ENCODE measurements around the gene SEC11A. TPM values are rescaled to one million over a fixed set of nuclear protein-coding genes. Genes with fewer than 3 reads are reported as not detected.

SEC11A gene
- total RNA-seq, 4 donors from 2014 or later: 57.4 to 90.3 (median 73.5) TPM

DNA sequence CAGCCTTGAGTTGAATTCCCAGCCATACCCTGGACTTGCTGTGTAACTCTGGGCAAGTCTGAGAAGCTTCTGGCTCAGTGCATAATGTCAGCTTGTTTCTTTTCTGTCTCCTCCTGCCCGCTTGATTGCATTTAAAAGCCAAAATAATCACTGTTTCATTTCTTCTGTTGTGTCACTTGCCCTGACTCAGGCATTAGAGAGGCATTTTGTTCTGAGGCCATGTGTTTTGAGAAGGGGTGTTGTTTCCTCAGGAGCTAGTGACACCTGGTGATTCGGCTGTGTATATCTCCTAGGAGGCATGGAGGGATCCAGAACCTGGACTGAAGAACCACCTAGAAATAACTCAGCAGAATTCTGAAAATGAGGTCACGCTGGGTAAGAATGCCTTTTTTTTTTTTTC is 77.8 kb downstream of the SEC11A start:
- Histone ChIP-seq H3K27me3 (no peaks in the 10 kb centered on the region), H3K4me3 (no peak overlapping the region), H3K27ac (replicated peaks in 1 of 4) (no peak overlapping the region), H3K9me3 (no peaks in the 10 kb centered on the region), H3K4me1 (peaks cover 15 to 27% (median 22%) of the 10 kb centered on the region in 4 donors), H3K36me3 (peaks cover 29 to 70% (median 63%) of the 10 kb centered on the region in 4 donors)
- no peak for DNase-seq (ENCODE audit: extremely low spot score)
- 70% methylated on average over 3 of the region's 3 CpGs for WGBS
- intact Hi-C loops (cut with DNase I): no loop called here
- TF ChIP-seq POLR2AphosphoS5 (IDR thresholded peaks at IDR 0.05): no peak
- no peak for TF ChIP-seq EP300 (IDR thresholded peaks at IDR 0.05)
- no peak for TF ChIP-seq POLR2A (IDR thresholded peaks at IDR 0.05; ENCODE audit: low read depth)
- TF ChIP-seq, protein P1, sequence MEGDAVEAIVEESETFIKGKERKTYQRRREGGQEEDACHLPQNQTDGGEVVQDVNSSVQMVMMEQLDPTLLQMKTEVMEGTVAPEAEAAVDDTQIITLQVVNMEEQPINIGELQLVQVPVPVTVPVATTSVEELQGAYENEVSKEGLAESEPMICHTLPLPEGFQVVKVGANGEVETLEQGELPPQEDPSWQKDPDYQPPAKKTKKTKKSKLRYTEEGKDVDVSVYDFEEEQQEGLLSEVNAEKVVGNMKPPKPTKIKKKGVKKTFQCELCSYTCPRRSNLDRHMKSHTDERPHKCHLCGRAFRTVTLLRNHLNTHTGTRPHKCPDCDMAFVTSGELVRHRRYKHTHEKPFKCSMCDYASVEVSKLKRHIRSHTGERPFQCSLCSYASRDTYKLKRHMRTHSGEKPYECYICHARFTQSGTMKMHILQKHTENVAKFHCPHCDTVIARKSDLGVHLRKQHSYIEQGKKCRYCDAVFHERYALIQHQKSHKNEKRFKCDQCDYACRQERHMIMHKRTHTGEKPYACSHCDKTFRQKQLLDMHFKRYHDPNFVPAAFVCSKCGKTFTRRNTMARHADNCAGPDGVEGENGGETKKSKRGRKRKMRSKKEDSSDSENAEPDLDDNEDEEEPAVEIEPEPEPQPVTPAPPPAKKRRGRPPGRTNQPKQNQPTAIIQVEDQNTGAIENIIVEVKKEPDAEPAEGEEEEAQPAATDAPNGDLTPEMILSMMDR (IDR thresholded peaks at IDR 0.05): no peak

DNA sequence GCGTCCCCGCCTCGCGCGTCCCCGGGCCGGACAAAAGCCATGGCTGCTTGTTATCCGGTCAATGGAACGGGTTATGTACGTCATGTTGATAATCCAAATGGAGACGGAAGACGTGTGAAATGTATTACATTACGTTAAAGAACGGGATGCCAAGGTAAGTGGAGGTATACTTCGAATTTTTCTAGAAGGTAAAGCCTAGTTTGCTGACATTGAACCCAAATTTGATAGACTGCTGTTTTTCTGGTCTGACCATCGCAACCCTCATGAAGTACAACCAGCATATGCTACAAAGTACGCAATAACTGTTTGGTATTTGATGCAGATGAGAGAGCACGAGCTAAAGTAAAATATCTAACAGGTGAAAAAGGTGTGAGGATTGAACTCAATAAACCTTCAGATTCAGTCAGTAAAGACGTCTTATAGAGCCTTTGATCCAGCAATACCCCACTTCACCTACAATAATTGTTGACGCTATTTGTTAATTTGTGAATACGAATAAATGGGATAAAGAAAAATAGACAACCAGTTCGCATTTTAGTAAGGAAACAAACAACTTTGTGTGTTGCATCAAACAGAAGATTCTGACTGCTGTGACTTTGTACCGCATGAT is 81.6 kb downstream of the SEC11A start:
- Histone ChIP-seq H3K4me1 (peaks cover 34 to 53% (median 48%) of the 10 kb centered on the region in 4 donors), H3K4me3 (peak overlapping the region; percentile 66 to 81 (median 76)), H3K9me3 (no peaks in the 10 kb centered on the region), H3K36me3 (peaks cover 10 to 33% (median 26%) of the 10 kb centered on the region in 4 donors), H3K27ac (replicated peaks in 1 of 4) (peak overlapping the region; percentile 90 to 97 (median 94)), H3K27me3 (no peaks in the 10 kb centered on the region)
- no peak for DNase-seq (ENCODE audit: extremely low spot score)
- no peak for TF ChIP-seq POLR2AphosphoS5 (IDR thresholded peaks at IDR 0.05)
- TF ChIP-seq POLR2A (IDR thresholded peaks at IDR 0.05; ENCODE audit: low read depth): no peak
- no peak for TF ChIP-seq EP300 (IDR thresholded peaks at IDR 0.05)
- TF ChIP-seq, protein P1 (IDR thresholded peaks at IDR 0.05): no peak
- intact Hi-C loops (cut with DNase I): no loop called here
- WGBS: 38% methylated on average over 17 of the region's 23 CpGs

DNA sequence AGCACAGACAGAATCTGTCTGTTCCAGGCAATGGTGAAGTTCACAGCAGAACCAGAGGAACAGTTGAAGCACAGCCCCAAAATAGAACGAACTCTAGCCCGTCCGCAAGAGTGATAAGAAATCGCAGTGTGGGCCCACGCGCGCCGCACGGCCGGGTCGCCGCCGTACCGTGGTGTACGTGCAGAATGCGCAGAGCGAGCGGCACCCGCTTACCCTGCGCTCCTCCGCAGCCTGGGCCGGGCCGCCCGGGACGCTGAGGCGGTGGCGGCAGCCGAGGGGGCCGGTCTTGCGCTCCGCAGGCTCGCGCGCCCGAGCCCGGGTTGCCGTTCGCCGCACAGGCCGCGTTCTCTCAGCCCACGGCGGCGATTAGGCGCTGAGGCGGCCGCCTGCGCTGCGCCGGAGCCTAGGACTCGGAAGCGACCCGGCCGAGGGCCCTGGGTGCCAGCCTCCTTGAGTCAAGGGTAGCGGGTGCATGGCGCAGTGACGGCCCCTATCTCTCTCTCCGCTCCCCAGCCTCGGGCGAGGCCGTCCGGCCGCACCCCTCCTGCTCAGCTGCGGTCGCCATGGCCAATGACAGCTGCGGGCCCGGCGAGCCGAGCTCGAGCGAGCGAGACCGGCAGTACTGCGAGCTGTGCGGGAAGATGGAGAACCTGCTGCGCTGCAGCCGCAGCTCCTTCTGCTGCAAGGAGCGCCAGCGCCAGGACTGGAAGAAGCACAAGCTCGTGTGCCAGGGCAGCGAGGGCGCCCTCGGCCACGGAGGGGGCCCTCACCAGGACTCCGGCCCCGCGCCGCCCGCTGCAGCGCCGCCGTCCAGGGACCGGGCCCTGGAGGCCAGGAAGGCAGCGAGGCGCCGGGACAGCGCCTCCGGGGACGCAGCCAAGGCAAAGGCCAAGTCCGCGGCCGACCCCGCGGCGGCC is 82.4 kb downstream of the SEC11A start:
- H3K9me3 ChIP-seq: no peaks in the 10 kb centered on the region
- no peak for TF ChIP-seq POLR2A (IDR thresholded peaks at IDR 0.05; ENCODE audit: low read depth)
- TF ChIP-seq POLR2AphosphoS5 (IDR thresholded peaks at IDR 0.05): peak; percentile 21 to 42
- H3K27ac ChIP-seq (replicated peaks in 1 of 4): peak overlapping the region; percentile 90 to 97 (median 94)
- WGBS: under 1% methylated on average over 61 of the region's 105 CpGs
- no peaks in the 10 kb centered on the region for H3K27me3 ChIP-seq
- peak overlapping the region; percentile 66 to 81 (median 76) for H3K4me3 ChIP-seq
- H3K4me1 ChIP-seq: peaks cover 34 to 53% (median 48%) of the 10 kb centered on the region in 4 donors
- intact Hi-C loops (cut with DNase I): no loop called here
- peaks cover 10 to 25% (median 18%) of the 10 kb centered on the region in 4 donors for H3K36me3 ChIP-seq
- DNase-seq (ENCODE audit: extremely low spot score): peak; percentile 93

DNA sequence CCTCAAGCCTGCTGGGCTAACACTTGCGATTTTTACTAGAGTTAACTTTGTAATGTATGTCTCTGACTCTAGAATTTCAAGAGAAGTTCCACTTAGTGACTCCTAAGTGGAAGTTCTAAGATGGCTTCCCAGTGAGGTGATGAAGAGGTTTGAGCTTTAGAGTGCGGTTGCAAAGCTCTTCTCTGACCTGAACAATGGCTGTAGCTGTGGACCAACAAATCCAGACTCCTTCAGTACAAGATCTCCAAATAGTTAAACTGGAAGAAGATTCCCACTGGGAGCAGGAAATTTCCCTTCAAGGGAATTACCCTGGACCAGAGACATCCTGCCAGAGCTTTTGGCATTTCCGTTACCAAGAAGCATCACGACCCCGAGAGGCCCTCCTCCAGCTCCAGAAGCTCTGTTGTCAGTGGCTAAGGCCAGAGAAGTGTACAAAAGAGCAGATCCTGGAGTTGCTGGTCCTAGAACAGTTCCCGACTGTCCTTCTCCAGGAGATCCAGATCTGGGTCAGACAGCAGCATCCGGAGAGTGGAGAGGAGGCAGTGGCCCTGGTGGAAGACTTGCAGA is 84.2 kb downstream of the SEC11A start:
- H3K9me3 ChIP-seq: no peaks in the 10 kb centered on the region
- H3K4me1 ChIP-seq: peaks cover 34 to 53% (median 48%) of the 10 kb centered on the region in 4 donors
- TF ChIP-seq POLR2A (IDR thresholded peaks at IDR 0.05; ENCODE audit: low read depth): no peak
- TF ChIP-seq, protein P1 (IDR thresholded peaks at IDR 0.05): no peak
- no peak for TF ChIP-seq EP300 (IDR thresholded peaks at IDR 0.05)
- TF ChIP-seq POLR2AphosphoS5 (IDR thresholded peaks at IDR 0.05): no peak
- 50% methylated on average over 7 of the region's 7 CpGs for WGBS
- no peak for DNase-seq (ENCODE audit: extremely low spot score)
- intact Hi-C loops (cut with DNase I): no loop called here
- H3K27me3 ChIP-seq: no peaks in the 10 kb centered on the region
- peak overlapping the region; percentile 66 to 81 (median 76) for H3K4me3 ChIP-seq
- peak overlapping the region; percentile 90 to 97 (median 94) for H3K27ac ChIP-seq (replicated peaks in 1 of 4)
- peaks cover 0 to 14% (median 5%) of the 10 kb centered on the region in 4 donors for H3K36me3 ChIP-seq

DNA sequence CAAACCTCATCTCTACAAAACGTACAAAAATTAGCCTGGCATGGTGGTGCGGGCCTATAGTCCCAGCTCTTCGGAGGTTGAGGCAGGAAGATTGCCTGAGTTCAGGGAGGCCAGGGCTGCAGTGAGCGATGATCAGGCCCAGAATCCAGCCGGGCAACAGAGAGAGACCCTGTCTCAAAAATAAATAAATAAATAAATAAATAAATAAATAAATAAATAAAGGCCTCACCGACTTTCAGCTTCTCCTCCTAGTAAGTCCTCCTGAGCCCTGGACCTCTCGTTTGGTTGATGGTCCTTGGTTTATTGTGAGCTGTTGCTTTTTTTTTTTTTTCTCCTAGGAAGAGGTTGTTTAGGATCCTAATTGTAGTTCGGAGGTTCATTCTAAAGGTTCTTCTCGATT is 86.9 kb downstream of the SEC11A start:
- TF ChIP-seq EP300 (IDR thresholded peaks at IDR 0.05): no peak
- peaks cover 0 to 12% (median 0%) of the 10 kb centered on the region in 4 donors for H3K36me3 ChIP-seq
- peaks cover 20 to 31% (median 27%) of the 10 kb centered on the region in 4 donors for H3K4me1 ChIP-seq
- no peak for DNase-seq (ENCODE audit: extremely low spot score)
- H3K4me3 ChIP-seq: no peak overlapping the region
- H3K27me3 ChIP-seq: no peaks in the 10 kb centered on the region
- WGBS: 87% methylated on average over 9 of the region's 9 CpGs
- no peaks in the 10 kb centered on the region for H3K9me3 ChIP-seq
- H3K27ac ChIP-seq (replicated peaks in 1 of 4): no peak overlapping the region
- intact Hi-C loops (cut with DNase I): no loop called here
